Measurements from ENCODE around the gene DNAH1. TPM values are rescaled to one million over a fixed set of nuclear protein-coding genes. Genes with fewer than 3 reads are reported as not detected.
"Not testable (repeated sequence)": the region's sequence is repeated elsewhere in the genome, so short reads cannot be mapped to it uniquely, and the experiment has no call there.

The DNAH1 gene
- 2.6 and 7.3 TPM in 2 replicates for total RNA-seq (ENCODE audit: low replicate concordance)
- long read RNA-seq, partial matches to known transcripts, result 1 of 1 reads
- long read RNA-seq, other reads (novel, unspliced or antisense), result 0 of 1 reads

DNA sequence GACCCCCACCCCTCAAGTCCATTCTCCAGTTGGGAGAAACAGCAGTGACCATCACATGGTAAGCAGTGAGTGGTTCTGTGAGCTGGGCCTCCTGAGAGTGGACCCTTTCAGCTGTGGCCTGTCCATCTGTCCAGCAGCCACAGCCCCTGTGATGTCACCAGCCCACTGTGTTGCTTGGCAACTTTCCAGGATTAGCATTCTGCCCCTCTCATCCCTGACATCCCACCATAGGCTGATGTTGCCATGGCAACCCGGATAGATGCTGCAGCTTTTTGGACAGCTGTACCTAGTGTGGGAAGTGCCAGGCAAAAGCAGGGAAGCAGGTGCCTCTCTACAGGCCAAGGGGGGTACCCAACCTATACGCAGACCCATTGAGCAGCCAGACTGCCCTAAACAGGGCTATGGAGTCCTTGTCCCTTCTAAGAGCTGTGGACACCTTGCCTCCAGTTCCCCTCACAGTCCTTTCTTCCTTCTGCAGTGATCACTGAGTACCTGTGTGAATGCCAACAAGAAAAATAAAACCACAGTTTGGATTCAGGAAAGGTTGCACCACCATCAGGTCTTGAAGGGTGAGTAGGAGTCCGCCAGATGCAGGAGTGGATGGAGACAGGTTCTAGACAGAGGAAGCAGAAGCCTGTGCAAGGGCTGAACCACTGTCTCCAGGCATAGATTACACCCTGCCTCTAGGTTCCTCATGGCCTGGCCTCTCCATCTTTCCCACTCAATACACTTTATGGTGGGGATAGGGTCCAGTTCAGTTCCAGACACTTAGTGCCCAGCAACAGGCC lies at the start of gene DNAH1:
DNAH1 (plus strand) TSS at position 343 of the 788 bp plus-strand sequence. CDS start 6,124 bp downstream, outside the sequence.
- Mint-ChIP-seq H3K36me3 (no peaks in the 10 kb centered on the region), H3K27ac (no peak within 1 kb of the TSS), H3K27me3 (peaks cover 3% of the 10 kb centered on the region), H3K4me3 (peak within 1 kb of the TSS; percentile 42), H3K4me1 (ENCODE audit: unreplicated experiment) (peaks cover 12% of the 10 kb centered on the region), H3K9me3 (no peaks in the 10 kb centered on the region)
- no peak for DNase-seq (ENCODE audit: extremely low spot score, unreplicated experiment)
- TF ChIP-seq, protein P1, sequence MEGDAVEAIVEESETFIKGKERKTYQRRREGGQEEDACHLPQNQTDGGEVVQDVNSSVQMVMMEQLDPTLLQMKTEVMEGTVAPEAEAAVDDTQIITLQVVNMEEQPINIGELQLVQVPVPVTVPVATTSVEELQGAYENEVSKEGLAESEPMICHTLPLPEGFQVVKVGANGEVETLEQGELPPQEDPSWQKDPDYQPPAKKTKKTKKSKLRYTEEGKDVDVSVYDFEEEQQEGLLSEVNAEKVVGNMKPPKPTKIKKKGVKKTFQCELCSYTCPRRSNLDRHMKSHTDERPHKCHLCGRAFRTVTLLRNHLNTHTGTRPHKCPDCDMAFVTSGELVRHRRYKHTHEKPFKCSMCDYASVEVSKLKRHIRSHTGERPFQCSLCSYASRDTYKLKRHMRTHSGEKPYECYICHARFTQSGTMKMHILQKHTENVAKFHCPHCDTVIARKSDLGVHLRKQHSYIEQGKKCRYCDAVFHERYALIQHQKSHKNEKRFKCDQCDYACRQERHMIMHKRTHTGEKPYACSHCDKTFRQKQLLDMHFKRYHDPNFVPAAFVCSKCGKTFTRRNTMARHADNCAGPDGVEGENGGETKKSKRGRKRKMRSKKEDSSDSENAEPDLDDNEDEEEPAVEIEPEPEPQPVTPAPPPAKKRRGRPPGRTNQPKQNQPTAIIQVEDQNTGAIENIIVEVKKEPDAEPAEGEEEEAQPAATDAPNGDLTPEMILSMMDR (conservative IDR thresholded peaks at IDR 0.05), result no peak

DNA sequence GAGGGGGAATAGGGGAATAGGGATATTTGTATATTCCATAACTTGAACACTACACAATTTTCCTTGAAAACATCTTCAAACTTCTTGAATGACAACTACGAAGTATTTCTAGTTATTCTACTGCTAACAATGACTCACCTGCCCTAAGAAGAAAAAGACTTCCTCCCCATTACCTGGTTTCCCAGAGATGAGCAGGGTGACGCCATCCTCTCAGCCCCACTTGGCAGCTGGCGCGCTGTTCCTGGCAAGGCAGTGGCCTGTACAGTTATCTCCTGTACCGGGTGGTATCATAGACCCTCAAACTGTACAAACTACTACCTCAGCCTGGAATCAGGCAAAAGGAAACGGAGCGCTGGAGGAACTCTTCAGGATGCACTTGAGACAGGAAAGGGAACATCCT lies 48.1 kb upstream of the DNAH1 start:
- H3K27ac Mint-ChIP-seq, result peak overlapping the region; percentile 64
- DNase-seq (ENCODE audit: extremely low spot score, unreplicated experiment), result no peak
- peaks cover 27% of the 10 kb centered on the region for H3K4me1 Mint-ChIP-seq (ENCODE audit: unreplicated experiment)
- no peaks in the 10 kb centered on the region for H3K9me3 Mint-ChIP-seq
- H3K36me3 Mint-ChIP-seq, result peaks cover 40% of the 10 kb centered on the region
- no peaks in the 10 kb centered on the region for H3K27me3 Mint-ChIP-seq
- H3K4me3 Mint-ChIP-seq, result no peak overlapping the region
- TF ChIP-seq, protein P1 (conservative IDR thresholded peaks at IDR 0.05), result no peak

DNA sequence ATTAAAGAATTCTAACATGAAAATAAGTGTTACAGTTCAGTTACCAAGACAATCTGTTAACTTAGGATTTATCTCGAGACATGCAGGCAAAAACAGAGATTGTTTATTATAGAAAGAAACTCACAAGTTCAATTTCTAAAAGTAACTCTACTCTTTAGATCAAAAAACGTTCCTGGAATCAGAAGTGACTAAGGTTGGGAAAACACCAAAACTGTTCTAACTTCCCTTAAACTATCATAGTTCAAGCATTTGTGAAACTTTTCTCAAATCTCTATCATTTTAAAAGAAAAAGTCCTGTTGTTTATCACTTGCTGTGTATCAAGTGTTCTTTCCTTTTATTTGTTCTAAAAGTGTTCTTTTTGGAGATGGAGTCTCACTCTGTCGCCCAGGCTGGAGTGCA lies 46.3 kb upstream of the DNAH1 start:
- DNase-seq (ENCODE audit: extremely low spot score, unreplicated experiment), result no peak
- Mint-ChIP-seq H3K4me1 (ENCODE audit: unreplicated experiment) (peaks cover 27% of the 10 kb centered on the region), H3K36me3 (peaks cover 41% of the 10 kb centered on the region), H3K27me3 (no peaks in the 10 kb centered on the region), H3K27ac (no peak overlapping the region), H3K9me3 (no peaks in the 10 kb centered on the region), H3K4me3 (no peak overlapping the region)
- TF ChIP-seq, protein P1 (conservative IDR thresholded peaks at IDR 0.05), result no peak

DNA sequence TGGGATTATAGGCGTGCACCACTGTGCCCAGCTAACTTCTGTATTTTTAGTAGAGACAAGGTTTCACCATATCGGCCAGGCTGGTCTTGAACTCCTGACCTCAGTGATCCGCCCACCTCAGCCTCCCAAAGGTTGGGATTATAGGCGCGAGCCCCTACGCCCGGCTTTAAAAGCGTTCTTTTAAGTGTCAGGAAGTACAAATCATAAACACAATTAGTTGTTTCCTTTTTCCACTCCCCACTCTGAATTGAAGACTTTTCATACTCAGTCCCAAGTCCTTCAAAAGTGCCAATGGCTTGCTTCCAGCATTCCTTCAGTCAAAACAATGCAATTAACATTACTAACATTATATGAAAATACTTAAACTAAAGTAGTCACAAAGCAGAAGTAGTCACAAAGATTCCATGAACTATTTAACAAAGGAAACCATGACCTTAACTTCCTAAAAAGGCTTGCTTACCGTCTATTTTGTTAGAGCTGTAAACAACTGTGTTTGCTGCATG lies 45.8 kb upstream of the DNAH1 start:
- H3K27ac Mint-ChIP-seq, result no peak overlapping the region
- TF ChIP-seq, protein P1 (conservative IDR thresholded peaks at IDR 0.05), result no peak
- H3K4me3 Mint-ChIP-seq, result no peak overlapping the region
- H3K36me3 Mint-ChIP-seq, result peaks cover 43% of the 10 kb centered on the region
- peaks cover 30% of the 10 kb centered on the region for H3K4me1 Mint-ChIP-seq (ENCODE audit: unreplicated experiment)
- H3K9me3 Mint-ChIP-seq, result no peaks in the 10 kb centered on the region
- H3K27me3 Mint-ChIP-seq, result no peaks in the 10 kb centered on the region
- no peak for DNase-seq (ENCODE audit: extremely low spot score, unreplicated experiment)

- peaks cover 38% of the 10 kb centered on the region for H3K36me3 Mint-ChIP-seq
- H3K4me1 Mint-ChIP-seq (ENCODE audit: unreplicated experiment), result peaks cover 36% of the 10 kb centered on the region
- H3K4me3 Mint-ChIP-seq; H3K27ac Mint-ChIP-seq; H3K9me3 Mint-ChIP-seq; H3K27me3 Mint-ChIP-seq; DNase-seq (ENCODE audit: extremely low spot score, unreplicated experiment): not testable (repeated sequence)
Measured at GRCh38 chr3:52272172-52272571, 43.9 kb upstream of the DNAH1 start.

DNA sequence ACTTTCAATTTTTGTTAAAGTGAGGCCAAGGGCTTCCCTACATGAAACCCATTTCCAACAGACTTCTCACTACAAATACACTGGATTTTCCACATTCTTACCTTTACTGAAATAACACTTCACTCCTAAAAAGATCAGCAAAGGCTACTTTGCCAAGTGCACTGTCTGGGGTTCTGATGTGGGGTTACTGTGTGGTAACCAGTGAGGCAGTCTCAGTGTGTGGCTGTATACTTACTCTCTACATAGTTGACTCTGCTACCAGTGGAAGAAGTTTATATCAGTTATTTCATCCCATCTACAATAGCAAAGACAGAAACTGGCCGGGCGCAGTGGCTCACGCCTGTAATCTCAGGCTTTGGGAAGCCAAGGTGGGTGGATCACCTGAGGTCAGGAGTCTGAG lies 43.3 kb upstream of the DNAH1 start:
- peak overlapping the region; percentile 50 for H3K27ac Mint-ChIP-seq
- H3K4me1 Mint-ChIP-seq (ENCODE audit: unreplicated experiment), result peaks cover 36% of the 10 kb centered on the region
- peak overlapping the region; percentile 58 for H3K4me3 Mint-ChIP-seq
- TF ChIP-seq, protein P1 (conservative IDR thresholded peaks at IDR 0.05), result no peak
- no peaks in the 10 kb centered on the region for H3K27me3 Mint-ChIP-seq
- DNase-seq (ENCODE audit: extremely low spot score, unreplicated experiment), result no peak
- no peaks in the 10 kb centered on the region for H3K9me3 Mint-ChIP-seq
- peaks cover 36% of the 10 kb centered on the region for H3K36me3 Mint-ChIP-seq

- Mint-ChIP-seq H3K36me3 (peaks cover 31% of the 10 kb centered on the region), H3K4me3 (peak overlapping the region; percentile 73), H3K4me1 (ENCODE audit: unreplicated experiment) (peaks cover 37% of the 10 kb centered on the region), H3K27ac (peak overlapping the region; percentile 61)
- DNase-seq (ENCODE audit: extremely low spot score, unreplicated experiment); H3K27me3 Mint-ChIP-seq; H3K9me3 Mint-ChIP-seq: not testable (repeated sequence)
Measured at GRCh38 chr3:52274781-52275180, 41.3 kb upstream of the DNAH1 start.

Data from type B pancreatic cell (in vitro differentiated cells).